GM21367 (cell line): ENCODE results near the gene TTC23.
"Not testable (repeated sequence)": the region's sequence is repeated elsewhere in the genome, so short reads cannot be mapped to it uniquely, and the experiment has no call there.

Experiments used
- ATAC-seq: cut with Tn5 transposase; IDR thresholded peaks from one replicate; pipeline ENCODE4 v1.9.1; 2021; ENCODE audit not compliant: unreplicated experiment

Gene TTC23

GRCh38 chr15:99201408-99202175 lies 47.8 kb downstream of the TTC23 start:
- ATAC-seq = no peak

- ATAC-seq = no peak
Observed at GRCh38 chr15:99197856-99198255, 51.5 kb downstream of the TTC23 start.

GRCh38 chr15:99192181-99192580 lies 57.2 kb downstream of the TTC23 start:
- not testable (repeated sequence) for ATAC-seq

GRCh38 chr15:99187936-99188335 lies 61.4 kb downstream of the TTC23 start:
- ATAC-seq = no peak

- no peak for ATAC-seq
Observed at GRCh38 chr15:99185414-99186130, 63.8 kb downstream of the TTC23 start.

- ATAC-seq = no peak
Observed at GRCh38 chr15:99182791-99183190, 66.6 kb downstream of the TTC23 start.

- no peak for ATAC-seq
Observed at GRCh38 chr15:99181545-99181971, 67.8 kb downstream of the TTC23 start.

GRCh38 chr15:99180964-99181306 lies 68.4 kb downstream of the TTC23 start:
- ATAC-seq = no peak

- ATAC-seq = no peak
Observed at GRCh38 chr15:99180086-99180963, 69.1 kb downstream of the TTC23 start.

GRCh38 chr15:99177679-99178078 lies 71.7 kb downstream of the TTC23 start:
- no peak for ATAC-seq

GRCh38 chr15:99176757-99177156 lies 72.6 kb downstream of the TTC23 start:
- no peak for ATAC-seq

GRCh38 chr15:99174567-99175395 lies 74.6 kb downstream of the TTC23 start:
- ATAC-seq = no peak

- no peak for ATAC-seq
Observed at GRCh38 chr15:99172989-99173388, 76.4 kb downstream of the TTC23 start.

- no peak for ATAC-seq
Observed at GRCh38 chr15:99172171-99172570, 77.2 kb downstream of the TTC23 start.

- no peak for ATAC-seq
Observed at GRCh38 chr15:99170476-99171065, 78.8 kb downstream of the TTC23 start.

- no peak for ATAC-seq
Observed at GRCh38 chr15:99169769-99170311, 79.5 kb downstream of the TTC23 start.

GRCh38 chr15:99168601-99169580 lies 80.5 kb downstream of the TTC23 start:
- peak; percentile 48 for ATAC-seq

GRCh38 chr15:99167640-99168039 lies 81.7 kb downstream of the TTC23 start:
- no peak for ATAC-seq

GRCh38 chr15:99167201-99167600 lies 82.2 kb downstream of the TTC23 start:
- no peak for ATAC-seq
